ENCODE measurements around the gene KLF13. TPM values are rescaled to one million over a fixed set of nuclear protein-coding genes. Genes with fewer than 3 reads are reported as not detected.

Gene KLF13
- total RNA-seq, 1 experiment from 2014 or later, result 60.1 TPM

GRCh38 chr15:31372635-31373091 lies 46.0 kb downstream of the KLF13 start:
- ATAC-seq (no peak), DNase-seq (ENCODE audit: low read depth, low spot score) (no peak)
- Histone ChIP-seq H3K27ac (ENCODE audit: low read depth, low read length) (no peak overlapping the region), H2AFZ (ENCODE audit: low read depth, low read length, poor library complexity, severe bottlenecking) (no peak overlapping the region), H3K36me3 (ENCODE audit: control insufficient read depth in 1 of 2, insufficient read depth in 2 of 2, low read length in 2 of 2) (no peaks in the 10 kb centered on the region; a peak in 1 of 4 replicates), H3K27me3 (ENCODE audit: insufficient read depth, low read length) (no peaks in the 10 kb centered on the region), H3K9me3 (ENCODE audit: control insufficient read depth in 1 of 2, insufficient read depth in 1 of 2, low read depth in 1 of 2, low read length in 2 of 2) (0 out of 4 replicates have a peak, but pooled peaks cover 0 to 3% of the 10 kb centered on the region in 2 experiments), H3K4me3 (replicated peaks in 1 of 2; ENCODE audit: low read depth in 1 of 2, low read length in 2 of 2) (no peak overlapping the region), H3K9ac (ENCODE audit: low read length) (no peak overlapping the region), H3K4me2 (ENCODE audit: low read length) (no peak overlapping the region), H4K20me1 (ENCODE audit: insufficient read depth) (no peaks in the 10 kb centered on the region), H3K4me1 (ENCODE audit: control insufficient read depth in 1 of 2, insufficient read depth in 2 of 2, low read length in 2 of 2) (no peaks in the 10 kb centered on the region), H3K9me2 (ENCODE audit: insufficient read depth) (no peaks in the 10 kb centered on the region), H3K79me2 (ENCODE audit: insufficient read depth, low read length) (peaks cover 18% of the 10 kb centered on the region; the same call in 1 of the 2 replicates)
- POLR2A ChIA-PET, result no interaction called here
- TF ChIP-seq ELF1 (IDR thresholded peaks at IDR 0.05; ENCODE audit: borderline replicate concordance, low read depth) (no peak), EGR1 (IDR thresholded peaks at IDR 0.05; ENCODE audit: low read depth) (no peak), EZH2 (IDR thresholded peaks at IDR 0.05) (no peak), ZNF274 (IDR thresholded peaks at IDR 0.05; ENCODE audit: low read depth, low read length) (no peak), POLR2A (IDR thresholded peaks at IDR 0.05; ENCODE audit: borderline replicate concordance, extremely low read depth, insufficient read depth, insufficient read length) (no peak)
- CTCF ChIA-PET, result no interaction called here
- RAD21 ChIA-PET (ENCODE audit: low non-redundant PET in 1 of 2, low total read pairs in 2 of 2, uncharacterized antibody in 2 of 2, unreplicated experiment in 2 of 2), result no interaction called here
- no TSS peak for BruUV-seq (replicated peaks)
- intact Hi-C loops (cut with micrococcal nuclease), result no loop called here

- Histone ChIP-seq H3K4me2 (ENCODE audit: low read length) (no peak overlapping the region), H3K9ac (ENCODE audit: low read length) (no peak overlapping the region), H2AFZ (ENCODE audit: low read depth, low read length, poor library complexity, severe bottlenecking) (no peak overlapping the region), H3K36me3 (ENCODE audit: control insufficient read depth in 1 of 2, insufficient read depth in 2 of 2, low read length in 2 of 2) (no peaks in the 10 kb centered on the region; a peak in 1 of 4 replicates), H3K4me1 (ENCODE audit: control insufficient read depth in 1 of 2, insufficient read depth in 2 of 2, low read length in 2 of 2) (no peaks in the 10 kb centered on the region), H3K4me3 (replicated peaks in 1 of 2; ENCODE audit: low read depth in 1 of 2, low read length in 2 of 2) (no peak overlapping the region), H3K9me2 (ENCODE audit: insufficient read depth) (no peaks in the 10 kb centered on the region), H4K20me1 (ENCODE audit: insufficient read depth) (no peaks in the 10 kb centered on the region), H3K79me2 (ENCODE audit: insufficient read depth, low read length) (peaks cover 18% of the 10 kb centered on the region; the same call in 1 of the 2 replicates), H3K27ac (ENCODE audit: low read depth, low read length) (no peak overlapping the region), H3K27me3 (ENCODE audit: insufficient read depth, low read length) (no peaks in the 10 kb centered on the region), H3K9me3 (ENCODE audit: control insufficient read depth in 1 of 2, insufficient read depth in 1 of 2, low read depth in 1 of 2, low read length in 2 of 2) (0 out of 4 replicates have a peak, but pooled peaks cover 0 to 3% of the 10 kb centered on the region in 2 experiments)
- intact Hi-C loops (cut with micrococcal nuclease), result no loop called here
- RAD21 ChIA-PET (ENCODE audit: low non-redundant PET in 1 of 2, low total read pairs in 2 of 2, uncharacterized antibody in 2 of 2, unreplicated experiment in 2 of 2), result no interaction called here
- DNase-seq (ENCODE audit: low read depth, low spot score) (no peak), ATAC-seq (no peak)
- CTCF ChIA-PET, result no interaction called here
- POLR2A ChIA-PET, result no interaction called here
- BruUV-seq (replicated peaks), result no TSS peak
- TF ChIP-seq ZFX (IDR thresholded peaks at IDR 0.05) (no peak), EZH2phosphoT487 (IDR thresholded peaks at IDR 0.05; ENCODE audit: borderline replicate concordance) (no peak), RAD21 (IDR thresholded peaks at IDR 0.05; ENCODE audit: low read depth) (no peak), ZBTB33 (IDR thresholded peaks at IDR 0.05; ENCODE audit: extremely low read depth, insufficient replicate concordance, low read length) (no peak), YY1 (IDR thresholded peaks at IDR 0.05; ENCODE audit: extremely low read depth, insufficient replicate concordance, low read depth, low read length) (no peak), ZNF274 (IDR thresholded peaks at IDR 0.05; ENCODE audit: low read depth, low read length) (no peak), TCF7L2 (IDR thresholded peaks at IDR 0.05; ENCODE audit: borderline replicate concordance, extremely low read depth, insufficient read depth, insufficient read length) (no peak), CTCF (IDR thresholded peaks at IDR 0.05 in 2 of 3, conservative IDR thresholded peaks at IDR 0.05 in 1 of 3; ENCODE audit: borderline replicate concordance in 1 of 3, insufficient read depth in 1 of 3, low read depth in 2 of 3, low read length in 2 of 3) (no peak), SRF (IDR thresholded peaks at IDR 0.05; ENCODE audit: low read depth) (no peak), CEBPB (IDR thresholded peaks at IDR 0.05; ENCODE audit: low read depth) (no peak), POLR2A (IDR thresholded peaks at IDR 0.05; ENCODE audit: borderline replicate concordance, extremely low read depth, insufficient read depth, insufficient read length) (no peak)
Observed at GRCh38 chr15:31373096-31373865, 46.6 kb downstream of the KLF13 start.

Measured in HCT116 (cell line).